Astrocyte (in vitro differentiated cells and primary cell): Measurements from ENCODE around the gene USP34.

Experiments
- EZH2 ChIP-seq: IDR thresholded peaks from 2 replicates; pipeline ENCODE4 v1.6.1; 2012; ENCODE audit warnings: mild to moderate bottlenecking, low read length, inconsistent platforms; ENCODE audit not compliant: insufficient read depth
- TF ChIP-seq, protein P1 (sequence below): IDR thresholded peaks from 2 replicates; pipeline ENCODE4 v1.5.1; 2011; ENCODE audit warnings: low read depth, mild to moderate bottlenecking, inconsistent platforms, low read length, moderate library complexity; ENCODE audit not compliant: insufficient read depth

DNA sequence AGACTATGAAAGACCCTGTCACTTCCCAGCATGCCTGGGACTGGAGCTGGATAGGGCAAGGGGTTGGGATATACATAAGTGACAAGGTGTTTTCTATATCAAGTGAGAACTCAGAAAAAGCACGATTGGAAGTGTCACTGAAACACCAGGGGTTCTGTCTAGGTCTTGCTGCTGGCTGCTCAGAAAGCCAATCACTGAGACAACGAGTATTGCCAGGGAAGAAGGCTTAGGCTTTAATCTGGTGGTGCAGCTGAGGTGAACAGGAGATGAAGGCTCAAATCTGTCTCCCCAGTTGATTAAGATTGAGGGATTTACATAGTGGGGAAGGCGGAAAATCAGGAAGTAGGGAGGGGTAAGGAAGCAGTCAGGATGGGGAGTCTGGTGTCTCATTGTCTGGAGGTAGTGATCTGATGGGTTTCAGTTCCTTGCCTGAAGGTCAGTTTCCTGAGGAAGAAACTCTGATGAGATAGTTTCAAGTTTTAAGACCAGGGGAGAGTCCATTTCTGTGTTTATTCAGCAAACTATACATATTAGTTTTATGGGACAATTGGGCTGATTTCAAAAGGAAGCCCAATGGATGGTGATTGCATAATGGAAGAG is 312.4 kb downstream of the USP34 start:
- TF ChIP-seq, protein P1, sequence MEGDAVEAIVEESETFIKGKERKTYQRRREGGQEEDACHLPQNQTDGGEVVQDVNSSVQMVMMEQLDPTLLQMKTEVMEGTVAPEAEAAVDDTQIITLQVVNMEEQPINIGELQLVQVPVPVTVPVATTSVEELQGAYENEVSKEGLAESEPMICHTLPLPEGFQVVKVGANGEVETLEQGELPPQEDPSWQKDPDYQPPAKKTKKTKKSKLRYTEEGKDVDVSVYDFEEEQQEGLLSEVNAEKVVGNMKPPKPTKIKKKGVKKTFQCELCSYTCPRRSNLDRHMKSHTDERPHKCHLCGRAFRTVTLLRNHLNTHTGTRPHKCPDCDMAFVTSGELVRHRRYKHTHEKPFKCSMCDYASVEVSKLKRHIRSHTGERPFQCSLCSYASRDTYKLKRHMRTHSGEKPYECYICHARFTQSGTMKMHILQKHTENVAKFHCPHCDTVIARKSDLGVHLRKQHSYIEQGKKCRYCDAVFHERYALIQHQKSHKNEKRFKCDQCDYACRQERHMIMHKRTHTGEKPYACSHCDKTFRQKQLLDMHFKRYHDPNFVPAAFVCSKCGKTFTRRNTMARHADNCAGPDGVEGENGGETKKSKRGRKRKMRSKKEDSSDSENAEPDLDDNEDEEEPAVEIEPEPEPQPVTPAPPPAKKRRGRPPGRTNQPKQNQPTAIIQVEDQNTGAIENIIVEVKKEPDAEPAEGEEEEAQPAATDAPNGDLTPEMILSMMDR: no peak
- TF ChIP-seq EZH2: no peak
